HepG2 (cell line): Measurements from ENCODE around the gene BST1. TPM values are rescaled to one million over a fixed set of nuclear protein-coding genes. Genes with fewer than 3 reads are reported as not detected.

Source experiments
- AKNA ChIP-seq: sonication (generic); formaldehyde crosslinking; IDR thresholded peaks from 2 replicates; pipeline ENCODE4 v1.4.0; 2020; ENCODE audit warnings: missing genetic modification reagents, borderline replicate concordance
- ATAD3A ChIP-seq: sonication (generic); formaldehyde crosslinking; IDR thresholded peaks from 2 replicates; pipeline ENCODE4 v1.4.0; 2020; ENCODE audit warnings: missing genetic modification reagents
- HNRNPH1 ChIP-seq: fragments of 200-400 bp; formaldehyde crosslinking; optimal IDR thresholded peaks from 2 replicates; pipeline ENCODE3; 2017; ENCODE audit warnings: mild to moderate bottlenecking, low read depth, low read length
- IKZF1 ChIP-seq: fragments of 450-650 bp; IDR thresholded peaks from 2 replicates; pipeline ENCODE4 v1.7.1; 2016
- PHB2 ChIP-seq: fragments of 450-650 bp; IDR thresholded peaks from 2 replicates; pipeline ENCODE4 v1.6.1; 2018; ENCODE audit not compliant: partially characterized antibody
- SMAD3 ChIP-seq: sonication (generic); formaldehyde crosslinking; IDR thresholded peaks from 2 replicates; pipeline ENCODE4 v1.4.0; 2020; ENCODE audit warnings: missing genetic modification reagents
- SMC3 ChIP-seq: IDR thresholded peaks from 2 replicates; pipeline ENCODE4 v1.6.1; 2011; ENCODE audit warnings: low read length, improper control_type of control experiment
- ZBTB10 ChIP-seq: sonication (generic); formaldehyde crosslinking; IDR thresholded peaks from 2 replicates; pipeline ENCODE4 v1.4.0; 2020; ENCODE audit warnings: missing genetic modification reagents, borderline replicate concordance
- ZBTB26 ChIP-seq: IDR thresholded peaks from 2 replicates; pipeline ENCODE4 v1.6.1; 2016; ENCODE audit warnings: missing compliant biosample characterization, missing genetic modification reagents, borderline replicate concordance
- ZBTB38 ChIP-seq: sonication (generic); formaldehyde crosslinking; IDR thresholded peaks from 2 replicates; pipeline ENCODE4 v1.5.1; 2020; ENCODE audit warnings: mild to moderate bottlenecking, missing genetic modification reagents
- ZNF12 ChIP-seq: sonication (generic); formaldehyde crosslinking; IDR thresholded peaks from 2 replicates; pipeline ENCODE4 v1.5.0; 2020; ENCODE audit warnings: missing genetic modification reagents
- polyA plus RNA-seq, 8 experiments: library from polyadenylated mRNA; depleted of rRNA in 3 of 8; stranded (reverse) in 7 of 8; unstranded in 1 of 8; fragments of >200 nt; fragmentation: Illumina TruSeq in 4 of 8; extraction: Trizol in 4 of 8; gene quantifications; 2 replicates each; pipeline versions ENCODE4 v1.2.1 to v1.2.3, GENCODE V29; 2011 to 2016; ENCODE audit warnings: low read depth in 4 of 8, missing spikeins in 1 of 8, mixed read lengths in 1 of 8; ENCODE audit not compliant: insufficient read depth in 1 of 8
- total RNA-seq, 5 experiments: library from RNA; depleted of rRNA; stranded (reverse); fragments of >200 nt; fragmentation: Illumina TruSeq; extraction: Trizol; gene quantifications; 2 replicates each; pipeline ENCODE4 v1.2.3, GENCODE V29; 2016; ENCODE audit warnings: low read depth in 1 of 5
- TF ChIP-seq, protein P1 (sequence below): sonication (generic); formaldehyde crosslinking; IDR thresholded peaks from 2 replicates; pipeline ENCODE4 v1.4.0; 2020; ENCODE audit warnings: mild to moderate bottlenecking, low read depth, missing genetic modification reagents
- TF ChIP-seq, protein P2 (sequence below): sonication (generic); formaldehyde crosslinking; IDR thresholded peaks from 2 replicates; pipeline ENCODE4 v1.5.0; 2020; ENCODE audit warnings: mild to moderate bottlenecking, missing genetic modification reagents, borderline replicate concordance

The BST1 gene
- total and polyA plus RNA-seq, 2 of the 13 experiments (the other 11 are each of a cell fraction or from before 2014, with no cell fraction given), result 0.09 to 0.49 TPM

- TF ChIP-seq, protein P1, sequence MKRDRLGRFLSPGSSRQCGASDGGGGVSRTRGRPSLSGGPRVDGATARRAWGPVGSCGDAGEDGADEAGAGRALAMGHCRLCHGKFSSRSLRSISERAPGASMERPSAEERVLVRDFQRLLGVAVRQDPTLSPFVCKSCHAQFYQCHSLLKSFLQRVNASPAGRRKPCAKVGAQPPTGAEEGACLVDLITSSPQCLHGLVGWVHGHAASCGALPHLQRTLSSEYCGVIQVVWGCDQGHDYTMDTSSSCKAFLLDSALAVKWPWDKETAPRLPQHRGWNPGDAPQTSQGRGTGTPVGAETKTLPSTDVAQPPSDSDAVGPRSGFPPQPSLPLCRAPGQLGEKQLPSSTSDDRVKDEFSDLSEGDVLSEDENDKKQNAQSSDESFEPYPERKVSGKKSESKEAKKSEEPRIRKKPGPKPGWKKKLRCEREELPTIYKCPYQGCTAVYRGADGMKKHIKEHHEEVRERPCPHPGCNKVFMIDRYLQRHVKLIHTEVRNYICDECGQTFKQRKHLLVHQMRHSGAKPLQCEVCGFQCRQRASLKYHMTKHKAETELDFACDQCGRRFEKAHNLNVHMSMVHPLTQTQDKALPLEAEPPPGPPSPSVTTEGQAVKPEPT (CRISPR knock-in tag), result no peak
- peak; percentile 97 for TF ChIP-seq ZBTB38 (CRISPR knock-in tag)
- TF ChIP-seq ZBTB10, result no peak
- no peak for TF ChIP-seq ATAD3A (CRISPR knock-in tag)
- no peak for TF ChIP-seq AKNA
- TF ChIP-seq SMC3, result no peak
- TF ChIP-seq SMAD3 (CRISPR knock-in tag), result no peak
- no peak for TF ChIP-seq PHB2
- no peak for TF ChIP-seq ZBTB26 (CRISPR knock-in tag)
- TF ChIP-seq, protein P2, sequence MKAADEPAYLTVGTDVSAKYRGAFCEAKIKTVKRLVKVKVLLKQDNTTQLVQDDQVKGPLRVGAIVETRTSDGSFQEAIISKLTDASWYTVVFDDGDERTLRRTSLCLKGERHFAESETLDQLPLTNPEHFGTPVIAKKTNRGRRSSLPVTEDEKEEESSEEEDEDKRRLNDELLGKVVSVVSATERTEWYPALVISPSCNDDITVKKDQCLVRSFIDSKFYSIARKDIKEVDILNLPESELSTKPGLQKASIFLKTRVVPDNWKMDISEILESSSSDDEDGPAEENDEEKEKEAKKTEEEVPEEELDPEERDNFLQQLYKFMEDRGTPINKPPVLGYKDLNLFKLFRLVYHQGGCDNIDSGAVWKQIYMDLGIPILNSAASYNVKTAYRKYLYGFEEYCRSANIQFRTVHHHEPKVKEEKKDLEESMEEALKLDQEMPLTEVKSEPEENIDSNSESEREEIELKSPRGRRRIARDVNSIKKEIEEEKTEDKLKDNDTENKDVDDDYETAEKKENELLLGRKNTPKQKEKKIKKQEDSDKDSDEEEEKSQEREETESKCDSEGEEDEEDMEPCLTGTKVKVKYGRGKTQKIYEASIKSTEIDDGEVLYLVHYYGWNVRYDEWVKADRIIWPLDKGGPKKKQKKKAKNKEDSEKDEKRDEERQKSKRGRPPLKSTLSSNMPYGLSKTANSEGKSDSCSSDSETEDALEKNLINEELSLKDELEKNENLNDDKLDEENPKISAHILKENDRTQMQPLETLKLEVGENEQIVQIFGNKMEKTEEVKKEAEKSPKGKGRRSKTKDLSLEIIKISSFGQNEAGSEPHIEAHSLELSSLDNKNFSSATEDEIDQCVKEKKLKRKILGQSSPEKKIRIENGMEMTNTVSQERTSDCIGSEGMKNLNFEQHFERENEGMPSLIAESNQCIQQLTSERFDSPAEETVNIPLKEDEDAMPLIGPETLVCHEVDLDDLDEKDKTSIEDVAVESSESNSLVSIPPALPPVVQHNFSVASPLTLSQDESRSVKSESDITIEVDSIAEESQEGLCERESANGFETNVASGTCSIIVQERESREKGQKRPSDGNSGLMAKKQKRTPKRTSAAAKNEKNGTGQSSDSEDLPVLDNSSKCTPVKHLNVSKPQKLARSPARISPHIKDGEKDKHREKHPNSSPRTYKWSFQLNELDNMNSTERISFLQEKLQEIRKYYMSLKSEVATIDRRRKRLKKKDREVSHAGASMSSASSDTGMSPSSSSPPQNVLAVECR (CRISPR knock-in tag), result peak; percentile 39; the same call in 1 of the 2 replicates
- no peak for TF ChIP-seq ZNF12 (CRISPR knock-in tag)
- no peak for TF ChIP-seq IKZF1
- TF ChIP-seq HNRNPH1, result no peak
Observed at GRCh38 chr4:15655223-15656037, 47.4 kb upstream of the BST1 start, which contains the start of gene FBXL5 (continued).
